Activated CD4-positive, alpha-beta T cell treated with anti-CD3 and anti-CD28 coated beads for 36 hours (primary cell): ENCODE measurements around the gene CLOCK. TPM values are rescaled to one million over a fixed set of nuclear protein-coding genes. Genes with fewer than 3 reads are reported as not detected.
"Not testable (repeated sequence)": the region's sequence is repeated elsewhere in the genome, so short reads cannot be mapped to it uniquely, and the experiment has no call there.

Source experiments
- ATAC-seq: fragments of 200-7000 bp; cut with Tn5 transposase; one replicate; pipeline ENCODE4 v1.10.0; 2021; ENCODE audit warnings: mild to moderate bottlenecking, moderate library complexity
- CTCF ChIA-PET: fragments of 350-600 bp; sonication (Branson Sonifier 250); formaldehyde crosslinking; loops from one replicate; lab custom pipeline; 2021; ENCODE audit warnings: antibody characterized with exemption; lab: Charles Lee
- POLR2A ChIA-PET: fragments of 350-600 bp; sonication (Branson Sonifier 250); formaldehyde crosslinking; loops from one replicate; lab custom pipeline; 2021; ENCODE audit warnings: antibody characterized with exemption, inconsistent platforms; lab: Charles Lee
- DNase-seq: peaks from one replicate; pipeline ENCODE4 v3.0.0-alpha.2; 2020
- H3K27ac Mint-ChIP-seq: one replicate; pipeline ENCODE4 v1.8.0; 2021; ENCODE audit warnings: mixed read lengths
- H3K27me3 Mint-ChIP-seq: one replicate; pipeline ENCODE4 v1.8.0; 2021; ENCODE audit warnings: mixed read lengths
- H3K36me3 Mint-ChIP-seq: one replicate; pipeline ENCODE4 v1.8.0; 2021; ENCODE audit warnings: low read depth, mixed read lengths
- H3K4me1 Mint-ChIP-seq: one replicate; pipeline ENCODE4 v1.8.0; 2021; ENCODE audit warnings: mixed read lengths
- H3K4me3 Mint-ChIP-seq: one replicate; pipeline ENCODE4 v1.8.0; 2021; ENCODE audit warnings: mild to moderate bottlenecking, moderate library complexity, mixed read lengths
- H3K9me3 Mint-ChIP-seq: one replicate; pipeline ENCODE4 v1.8.0; 2021; ENCODE audit warnings: low read depth, mixed read lengths
- intact Hi-C, 2 experiments: fragments of 100-400 bp; cut with DNase I in 1 of 2; cut with micrococcal nuclease in 1 of 2; formaldehyde crosslinking; loops; one replicate each; pipeline versions ENCODE4 v1.14.2 to v1.15.1; 2022 to 2024; cut with DNase I, micrococcal nuclease
- total RNA-seq, 2 experiments: library from RNA; stranded (reverse); gene quantifications; one replicate each; pipeline ENCODE4 v1.2.3, GENCODE V29; 2021

The CLOCK gene
- total RNA-seq, 2 experiments from 2014 or later, result 10.4 to 13.3 TPM

DNA sequence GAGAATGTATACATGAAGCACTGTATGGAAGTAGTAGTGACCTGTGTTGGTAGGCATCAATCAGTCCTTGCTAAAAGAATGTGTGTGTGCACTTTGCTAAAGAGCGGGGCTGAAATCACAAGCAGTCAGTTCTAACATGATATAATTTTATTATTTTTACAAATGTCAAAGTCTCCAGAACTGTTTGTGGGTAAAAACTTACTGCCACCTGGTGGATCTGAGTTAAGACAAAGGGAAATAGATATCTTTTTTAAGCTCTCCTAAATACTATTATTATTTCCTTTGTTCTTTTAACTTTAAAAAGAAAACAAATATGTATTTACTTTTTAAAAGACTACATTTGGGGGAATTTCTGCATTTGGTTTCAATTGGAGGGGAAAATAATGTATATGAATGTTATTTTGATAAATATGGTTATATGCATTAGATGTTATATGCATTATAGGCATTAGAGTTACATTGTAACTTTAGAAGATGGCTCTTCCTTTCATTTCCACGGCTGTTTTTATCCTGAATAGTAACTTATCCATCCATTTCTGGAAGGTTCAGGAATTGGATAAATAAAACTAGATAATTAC lies 7.8 kb upstream of the CLOCK start:
- ATAC-seq (no peak), DNase-seq (no peak)
- Mint-ChIP-seq H3K4me1 (peaks cover 10% of the 10 kb centered on the region), H3K36me3 (no peaks in the 10 kb centered on the region), H3K27ac (no peak overlapping the region), H3K27me3 (peaks cover 24% of the 10 kb centered on the region), H3K4me3 (no peak overlapping the region), H3K9me3 (no peaks in the 10 kb centered on the region)
- POLR2A ChIA-PET, result no interaction called here
- intact Hi-C loops, result loop anchor here in 1 of 2 experiments (1.0 to 10.0 kb wide), 3 partner anchors 117 to 583 kb away; no protein-coding TSS in a partner anchor
- CTCF ChIA-PET, result interaction anchor here (0.6 to 1.5 kb wide), 5 partner anchors 9 to 218 kb away, joined by 3 to 7 read pairs (median 3); no protein-coding TSS in a partner anchor

DNA sequence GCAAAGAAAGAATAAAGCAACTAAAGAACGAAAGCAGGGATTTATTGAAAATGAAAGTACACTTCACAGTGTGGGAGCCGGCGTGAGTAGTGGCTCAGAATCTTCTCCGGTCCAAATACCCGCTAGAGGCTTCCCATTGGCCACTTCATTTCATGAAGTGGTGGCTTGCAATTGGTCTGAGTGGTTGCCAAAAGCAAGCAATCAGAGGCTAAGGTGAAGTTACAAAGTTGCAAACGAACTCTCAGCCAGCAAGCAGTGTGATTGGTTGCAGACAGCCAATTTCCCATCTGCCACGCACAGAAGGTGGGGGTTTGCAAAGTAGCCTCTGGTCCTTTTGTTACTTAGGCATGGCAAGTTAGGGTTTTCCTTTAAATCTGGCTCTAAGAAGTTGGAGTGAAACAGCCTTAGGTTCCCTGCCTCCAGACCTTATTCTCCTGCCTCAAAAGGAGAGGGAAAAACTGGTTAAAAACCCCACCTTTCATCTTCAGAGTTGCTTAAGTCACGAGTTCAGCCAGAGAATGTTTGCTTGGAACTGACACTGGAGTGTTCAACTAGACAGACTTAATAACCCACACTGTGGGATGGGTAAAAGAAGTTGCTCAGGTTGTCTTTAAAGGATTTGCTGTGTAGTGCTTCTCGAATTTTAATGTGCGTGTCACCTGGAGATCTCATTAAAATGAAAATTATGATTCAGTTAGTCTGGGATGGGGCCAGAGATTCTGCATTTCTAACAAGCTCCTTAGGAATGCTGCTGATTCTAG lies 6.9 kb upstream of the CLOCK start:
- DNase-seq (no peak), ATAC-seq (no peak)
- ChIA-PET CTCF (interaction anchor here (0.7 to 1.5 kb wide), 2 partner anchors 11 to 51 kb away, joined by 3 to 7 read pairs; no protein-coding TSS in a partner anchor), POLR2A (no interaction called here)
- H3K27me3 Mint-ChIP-seq, result peaks cover 24% of the 10 kb centered on the region
- H3K36me3 Mint-ChIP-seq, result no peaks in the 10 kb centered on the region
- H3K27ac Mint-ChIP-seq, result no peak overlapping the region
- no peak overlapping the region for H3K4me3 Mint-ChIP-seq
- intact Hi-C loops, result loop anchor here in 1 of 2 experiments (1.0 to 10.0 kb wide), 3 partner anchors 116 to 582 kb away; no protein-coding TSS in a partner anchor
- H3K9me3 Mint-ChIP-seq, result no peaks in the 10 kb centered on the region
- H3K4me1 Mint-ChIP-seq, result peaks cover 16% of the 10 kb centered on the region

DNA sequence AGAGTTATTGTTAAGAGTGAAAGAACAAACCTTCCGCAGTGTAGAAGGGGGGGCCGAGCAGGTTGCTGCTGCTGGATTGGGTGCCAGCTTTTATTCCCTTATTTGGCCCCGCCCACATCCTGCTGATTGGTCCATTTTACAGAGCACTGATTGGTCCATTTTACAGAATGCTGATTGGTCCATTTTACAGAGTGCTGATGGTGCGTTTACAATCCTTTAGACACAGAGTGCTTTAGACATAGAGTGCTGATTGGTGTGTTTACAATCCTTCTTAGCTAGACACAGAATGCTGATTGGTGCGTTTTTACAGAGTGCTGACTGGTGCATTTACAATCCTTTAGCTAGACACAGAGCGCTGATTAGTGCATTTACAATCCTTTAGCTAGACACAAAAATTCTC lies 5.3 kb upstream of the CLOCK start:
- POLR2A ChIA-PET, H3K27ac Mint-ChIP-seq, H3K4me3 Mint-ChIP-seq, H3K9me3 Mint-ChIP-seq, DNase-seq, H3K36me3 Mint-ChIP-seq, ATAC-seq: not testable (repeated sequence)
- intact Hi-C loops, result loop anchor here in 1 of 2 experiments (5.0 to 10.0 kb wide), 2 partner anchors 115 to 367 kb away; no protein-coding TSS in a partner anchor
- peaks cover 25% of the 10 kb centered on the region for H3K4me1 Mint-ChIP-seq
- CTCF ChIA-PET, result interaction anchor here (1.1 kb wide), 1 partner anchor 107 kb away, joined by 4 read pairs; no protein-coding TSS in a partner anchor
- peaks cover 16% of the 10 kb centered on the region for H3K27me3 Mint-ChIP-seq

DNA sequence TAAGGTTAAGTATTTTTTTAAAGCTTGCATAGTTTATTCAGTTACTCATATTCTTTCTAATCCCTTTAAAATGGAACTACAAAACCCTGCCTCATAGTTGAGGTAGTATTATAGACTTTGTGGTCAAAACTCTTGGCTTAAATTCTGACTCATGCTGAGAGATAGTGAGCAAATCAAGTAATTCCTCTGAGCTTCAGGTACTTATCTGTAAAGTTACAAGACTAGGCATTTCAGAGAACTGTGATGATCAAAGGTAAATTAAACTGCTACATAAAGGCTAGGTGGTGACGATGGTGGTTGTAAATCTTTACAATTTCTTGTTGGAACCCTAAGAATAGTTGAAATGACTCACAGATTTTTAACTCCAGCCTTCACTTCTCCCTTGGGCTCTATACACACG lies 3.2 kb upstream of the CLOCK start:
- intact Hi-C loops, result loop anchor here (1.0 to 10.0 kb wide), 8 partner anchors 113 to 1427 kb away; partner anchors contain the start of genes EXOC1 (in 1 of the 2), NOA1 (in 1 of the 2), POLR2B (in 1 of the 2) and REST (in 1 of the 2)
- Mint-ChIP-seq H3K4me1 (peaks cover 28% of the 10 kb centered on the region), H3K9me3 (no peaks in the 10 kb centered on the region), H3K27me3 (peaks cover 12% of the 10 kb centered on the region), H3K27ac (peak overlapping the region; percentile 20), H3K36me3 (no peaks in the 10 kb centered on the region), H3K4me3 (no peak overlapping the region)
- ATAC-seq, result peak; percentile 48
- POLR2A ChIA-PET, result interaction anchor here (0.7 to 0.9 kb wide), 2 partner anchors 15 to 1402 kb away, joined by 3 read pairs; no protein-coding TSS in a partner anchor
- CTCF ChIA-PET, result interaction anchor here (0.7 to 1.1 kb wide), 2 partner anchors 170 to 204 kb away, joined by 3 to 4 read pairs; partner anchors contain the start of gene SRD5A3
- no peak for DNase-seq

DNA sequence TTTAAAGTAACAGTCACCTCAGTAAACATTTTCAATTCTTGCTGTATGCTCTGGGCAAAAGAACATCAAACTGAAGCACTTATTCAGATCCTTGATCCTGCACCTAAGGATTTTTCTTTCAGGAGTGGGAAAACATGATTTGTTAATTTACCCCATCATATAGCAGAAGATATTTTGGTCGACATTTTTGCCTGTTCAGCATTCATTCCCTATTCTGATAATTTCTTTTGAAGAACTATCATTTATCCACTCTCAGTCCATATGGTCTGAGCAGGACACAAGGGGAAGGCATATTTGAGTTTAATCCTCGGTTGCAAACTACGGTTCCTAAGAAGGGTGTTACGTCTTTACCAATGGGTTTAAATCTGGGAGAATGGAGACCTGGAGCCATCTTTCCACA lies 1.2 kb upstream of the CLOCK start:
- ChIA-PET POLR2A (no interaction called here), CTCF (interaction anchor here (1.2 kb wide), 1 partner anchor 164 kb away, joined by 3 read pairs; no protein-coding TSS in a partner anchor)
- intact Hi-C loops, result loop anchor here (1.0 to 5.0 kb wide), 10 partner anchors 111 to 1483 kb away; partner anchors contain the start of genes AASDH (in 1 of the 2), CHIC2 (in 1 of the 2), EXOC1 (in 1 of the 2) and NOA1 (in 1 of the 2)
- peak overlapping the region; percentile 90 for H3K4me3 Mint-ChIP-seq
- peaks cover 7% of the 10 kb centered on the region for H3K27me3 Mint-ChIP-seq
- DNase-seq (no peak), ATAC-seq (no peak)
- H3K36me3 Mint-ChIP-seq, result no peaks in the 10 kb centered on the region
- no peaks in the 10 kb centered on the region for H3K9me3 Mint-ChIP-seq
- H3K4me1 Mint-ChIP-seq, result peaks cover 42% of the 10 kb centered on the region
- no peak overlapping the region for H3K27ac Mint-ChIP-seq

DNA sequence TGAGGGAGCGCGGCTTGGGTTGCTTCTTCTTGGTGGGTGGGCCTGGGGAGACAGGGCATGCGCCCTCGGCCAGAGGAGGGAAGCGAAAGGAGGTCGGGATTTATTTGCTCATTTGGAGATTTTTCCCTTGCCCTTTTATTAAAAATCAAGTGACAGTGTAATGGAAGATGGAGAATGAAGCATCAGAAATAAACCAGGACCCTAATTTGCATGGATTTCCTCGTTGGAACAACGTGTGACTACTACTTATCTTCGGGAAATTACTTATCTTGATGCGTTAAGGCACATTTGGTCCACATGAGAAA lies 709 bp upstream of the CLOCK start:
- ChIA-PET CTCF (interaction anchor here (0.7 to 1.2 kb wide), 2 partner anchors 163 to 1313 kb away, joined by 3 read pairs; no protein-coding TSS in a partner anchor), POLR2A (no interaction called here)
- ATAC-seq (no peak), DNase-seq (no peak)
- peaks cover 7% of the 10 kb centered on the region for H3K27me3 Mint-ChIP-seq
- intact Hi-C loops, result loop anchor here (1.0 to 5.0 kb wide), 10 partner anchors 110 to 1483 kb away; partner anchors contain the start of genes AASDH (in 1 of the 2), CHIC2 (in 1 of the 2), EXOC1 (in 1 of the 2) and NOA1 (in 1 of the 2)
- H3K9me3 Mint-ChIP-seq, result no peaks in the 10 kb centered on the region
- H3K36me3 Mint-ChIP-seq, result no peaks in the 10 kb centered on the region
- H3K27ac Mint-ChIP-seq, result peak overlapping the region; percentile 68
- H3K4me1 Mint-ChIP-seq, result peaks cover 44% of the 10 kb centered on the region
- peak overlapping the region; percentile 90 for H3K4me3 Mint-ChIP-seq

DNA sequence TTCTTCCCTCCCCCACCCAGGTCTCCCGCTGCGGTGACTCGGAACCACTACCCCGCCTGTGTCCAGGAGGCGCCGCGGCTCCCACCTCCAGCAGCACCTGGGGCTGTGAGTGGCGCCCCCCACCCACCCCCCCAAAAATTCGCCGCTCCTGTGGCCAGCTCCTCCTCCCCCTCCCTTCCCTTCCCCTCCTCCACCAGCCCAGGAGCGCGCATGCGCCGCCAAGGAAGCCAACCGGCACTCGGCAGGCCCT lies 278 bp downstream of the CLOCK start:
- ChIA-PET POLR2A (no interaction called here), CTCF (interaction anchor here (0.7 kb wide), 1 partner anchor 201 kb away, joined by 3 read pairs; no protein-coding TSS in a partner anchor)
- intact Hi-C loops, result loop anchor here (1.0 to 5.0 kb wide), 14 partner anchors 8 to 1482 kb away; partner anchors contain the start of genes EXOC1 (in 2 of the 2), TMEM165 (in 2 of the 2), AASDH (in 1 of the 2) and CEP135 (in 1 of the 2)
- peak; percentile 68 for ATAC-seq
- H3K4me1 Mint-ChIP-seq, result peaks cover 49% of the 10 kb centered on the region
- no peaks in the 10 kb centered on the region for H3K9me3 Mint-ChIP-seq
- H3K27ac Mint-ChIP-seq, result no peak overlapping the region
- DNase-seq, result no peak
- peaks cover 5% of the 10 kb centered on the region for H3K27me3 Mint-ChIP-seq
- H3K36me3 Mint-ChIP-seq, result no peaks in the 10 kb centered on the region
- peak overlapping the region; percentile 90 for H3K4me3 Mint-ChIP-seq

DNA sequence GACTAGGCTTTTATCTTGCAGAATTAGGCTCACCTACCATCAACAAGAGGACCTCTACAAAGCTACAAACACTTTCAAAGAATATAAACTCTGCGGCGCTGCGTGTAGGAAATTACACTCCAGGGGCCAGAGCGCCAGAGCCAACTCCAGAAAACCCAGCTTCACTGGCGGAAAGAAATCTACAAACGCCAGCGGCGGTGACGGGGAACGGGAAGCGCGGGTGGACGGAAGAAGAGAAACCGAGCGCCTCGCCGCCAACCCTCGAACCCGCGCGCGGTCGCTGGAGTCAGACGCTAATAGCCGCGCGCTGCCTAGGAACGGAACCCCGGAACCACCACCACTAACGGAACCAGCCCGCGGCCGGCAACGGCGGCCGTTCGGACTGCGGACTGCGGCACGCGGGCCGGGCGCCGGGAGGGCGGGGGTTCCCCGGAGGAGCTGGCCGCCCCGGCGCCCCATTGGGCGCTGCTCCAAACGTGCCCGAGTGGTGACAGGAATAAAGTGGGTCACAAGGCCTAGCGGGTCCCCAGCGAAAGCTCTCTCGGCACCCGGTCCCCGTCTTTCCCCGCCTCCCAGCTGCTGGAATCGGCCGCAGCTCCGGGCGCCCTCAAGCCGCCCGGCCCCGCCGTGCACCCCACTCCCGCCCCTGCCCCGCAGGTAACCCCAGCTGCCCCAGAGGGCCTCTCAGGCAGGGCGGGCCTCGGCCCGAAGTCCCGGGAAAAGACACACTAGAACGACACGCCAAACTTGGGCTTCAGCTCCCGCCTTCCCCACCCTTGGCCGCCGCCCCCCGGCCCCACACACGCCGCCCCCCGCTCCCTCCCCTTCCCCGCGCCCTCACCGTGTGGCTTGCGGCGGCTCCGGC lies 836 bp downstream of the CLOCK start:
- POLR2A ChIA-PET, result no interaction called here
- peak; percentile 74 for DNase-seq
- Mint-ChIP-seq H3K27ac (peak overlapping the region; percentile 86), H3K4me3 (peak overlapping the region; percentile 90), H3K4me1 (peaks cover 51% of the 10 kb centered on the region), H3K9me3 (no peaks in the 10 kb centered on the region), H3K36me3 (no peaks in the 10 kb centered on the region), H3K27me3 (peaks cover 5% of the 10 kb centered on the region)
- peak; percentile 32 for ATAC-seq
- intact Hi-C loops, result loop anchor here (1.0 to 5.0 kb wide), 14 partner anchors 8 to 1481 kb away; partner anchors contain the start of genes EXOC1 (in 2 of the 2), TMEM165 (in 2 of the 2), AASDH (in 1 of the 2) and CEP135 (in 1 of the 2)
- CTCF ChIA-PET, result interaction anchor here (0.7 to 1.4 kb wide), 5 partner anchors 9 to 200 kb away, joined by 3 to 4 read pairs (median 3); partner anchors contain the start of gene TMEM165

DNA sequence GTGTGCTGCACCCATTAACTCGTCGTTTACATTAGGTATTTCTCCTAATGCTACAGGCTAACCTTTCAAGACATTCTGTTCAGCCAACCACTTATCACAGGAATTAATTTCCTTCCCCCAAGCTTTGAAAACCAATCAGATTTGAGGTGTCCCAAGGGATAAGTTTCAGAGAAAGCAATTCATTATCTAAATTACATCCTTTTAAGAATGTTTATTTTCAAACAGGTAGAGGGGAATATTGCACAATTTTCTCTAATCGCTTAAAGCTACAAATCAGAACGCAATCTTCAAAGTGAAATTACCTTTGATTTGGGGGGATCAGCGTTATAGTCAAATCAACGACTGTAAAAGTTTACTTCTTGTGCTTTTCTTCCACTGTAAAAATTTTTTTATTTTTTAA lies 1.6 kb downstream of the CLOCK start:
- CTCF ChIA-PET, result interaction anchor here (0.7 to 1.4 kb wide), 5 partner anchors 9 to 150 kb away, joined by 3 to 4 read pairs (median 4); partner anchors contain the start of gene TMEM165
- intact Hi-C loops, result loop anchor here (5.0 kb wide), 6 partner anchors 108 to 1432 kb away; partner anchors contain the start of genes EXOC1 (in 1 of the 2), NOA1 (in 1 of the 2), POLR2B (in 1 of the 2) and REST (in 1 of the 2)
- peaks cover 4% of the 10 kb centered on the region for H3K36me3 Mint-ChIP-seq
- no peaks in the 10 kb centered on the region for H3K9me3 Mint-ChIP-seq
- no peak overlapping the region for H3K27ac Mint-ChIP-seq
- POLR2A ChIA-PET, result no interaction called here
- peaks cover 50% of the 10 kb centered on the region for H3K4me1 Mint-ChIP-seq
- H3K4me3 Mint-ChIP-seq, result peak overlapping the region; percentile 90
- peaks cover 5% of the 10 kb centered on the region for H3K27me3 Mint-ChIP-seq
- ATAC-seq (no peak), DNase-seq (no peak)

DNA sequence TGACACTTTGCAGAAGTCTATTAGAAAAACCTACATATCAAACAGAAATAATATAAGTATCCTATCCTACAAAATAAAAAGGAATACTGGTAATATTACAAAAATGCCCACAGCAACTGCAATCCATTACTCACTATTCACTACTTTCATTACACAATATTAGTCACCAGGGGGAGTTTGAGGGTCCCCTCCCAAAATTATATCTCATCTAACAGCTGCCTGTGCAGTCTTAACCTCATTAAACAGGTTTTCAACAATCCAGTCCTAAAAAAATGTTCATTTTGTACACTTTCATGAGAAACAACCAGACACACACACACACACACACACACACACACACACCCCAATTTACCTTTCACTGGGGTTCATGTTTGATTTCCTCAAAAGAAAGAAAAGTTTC lies 2.9 kb downstream of the CLOCK start:
- Mint-ChIP-seq H3K27ac (no peak overlapping the region), H3K27me3 (peaks cover 3% of the 10 kb centered on the region), H3K4me1 (peaks cover 46% of the 10 kb centered on the region), H3K4me3 (no peak overlapping the region), H3K36me3 (peaks cover 4% of the 10 kb centered on the region), H3K9me3 (no peaks in the 10 kb centered on the region)
- DNase-seq, result no peak
- ChIA-PET POLR2A (no interaction called here), CTCF (interaction anchor here (0.7 kb wide), 1 partner anchor 816 kb away, joined by 3 read pairs; no protein-coding TSS in a partner anchor)
- intact Hi-C loops, result no loop called here
- no peak for ATAC-seq
